SK-N-SH (cell line): ENCODE measurements around the gene FCSK.

ENCODE experiments used
- CHD2 ChIP-seq: fragments of 150-350 bp; IDR thresholded peaks from 2 replicates; pipeline ENCODE4 v1.6.1; 2018; ENCODE audit warnings: low read length; ENCODE audit not compliant: partially characterized antibody
- EP300 ChIP-seq, 2 experiments: IDR thresholded peaks; 2 replicates each; pipeline versions ENCODE4 v1.4.0 to v1.6.1; 2012; ENCODE audit warnings: borderline replicate concordance in 1 of 2, low read depth in 1 of 2, low read length in 1 of 2
- EZH2phosphoT487 ChIP-seq: fragments of 200-600 bp; sonication (generic); IDR thresholded peaks from 2 replicates; pipeline ENCODE4 v1.6.1; 2017; ENCODE audit warnings: low read depth, mixed run types, mild to moderate bottlenecking, antibody characterized with exemption, moderate library complexity, borderline replicate concordance
- FOXJ3 ChIP-seq: sonication (generic); formaldehyde crosslinking; IDR thresholded peaks from 2 replicates; pipeline ENCODE4 v1.5.1; 2020; ENCODE audit warnings: mild to moderate bottlenecking, missing genetic modification reagents
- POLR2AphosphoS5 ChIP-seq: IDR thresholded peaks from 2 replicates; pipeline ENCODE4 v1.6.1; 2012; ENCODE audit warnings: low read depth, low read length
- SMC3 ChIP-seq: IDR thresholded peaks from 2 replicates; pipeline ENCODE4 v1.6.1; 2012; ENCODE audit warnings: low read depth, low read length, improper control_type of control experiment
- TAF1 ChIP-seq: IDR thresholded peaks from 2 replicates; pipeline ENCODE4 v1.6.1; 2012; ENCODE audit warnings: low read depth, mild to moderate bottlenecking, low read length, moderate library complexity, borderline replicate concordance
- TCF12 ChIP-seq: IDR thresholded peaks from 2 replicates; pipeline ENCODE4 v1.4.0; 2012
- TF ChIP-seq, protein P1 (sequence below): fragments of 200-600 bp; sonication (generic); IDR thresholded peaks from 2 replicates; pipeline ENCODE4 v1.6.1; 2017; ENCODE audit warnings: antibody characterized with exemption, mild to moderate bottlenecking, moderate library complexity
- TF ChIP-seq, protein P2 (sequence below): IDR thresholded peaks from 2 replicates; pipeline ENCODE4 v1.4.0; 2012; ENCODE audit warnings: low read depth, borderline replicate concordance
- TF ChIP-seq, protein P3 (sequence below): IDR thresholded peaks from 2 replicates; pipeline ENCODE4 v1.4.0; 2012; ENCODE audit warnings: low read depth, borderline replicate concordance
- TF ChIP-seq, protein P4 (sequence below): IDR thresholded peaks from 2 replicates; pipeline ENCODE4; 2012
- TF ChIP-seq, protein P5 (sequence below): fragments of 150-350 bp; IDR thresholded peaks from 2 replicates; pipeline ENCODE4 v1.6.1; 2017; ENCODE audit warnings: antibody characterized with exemption, low read length, low read depth, borderline replicate concordance

DNA sequence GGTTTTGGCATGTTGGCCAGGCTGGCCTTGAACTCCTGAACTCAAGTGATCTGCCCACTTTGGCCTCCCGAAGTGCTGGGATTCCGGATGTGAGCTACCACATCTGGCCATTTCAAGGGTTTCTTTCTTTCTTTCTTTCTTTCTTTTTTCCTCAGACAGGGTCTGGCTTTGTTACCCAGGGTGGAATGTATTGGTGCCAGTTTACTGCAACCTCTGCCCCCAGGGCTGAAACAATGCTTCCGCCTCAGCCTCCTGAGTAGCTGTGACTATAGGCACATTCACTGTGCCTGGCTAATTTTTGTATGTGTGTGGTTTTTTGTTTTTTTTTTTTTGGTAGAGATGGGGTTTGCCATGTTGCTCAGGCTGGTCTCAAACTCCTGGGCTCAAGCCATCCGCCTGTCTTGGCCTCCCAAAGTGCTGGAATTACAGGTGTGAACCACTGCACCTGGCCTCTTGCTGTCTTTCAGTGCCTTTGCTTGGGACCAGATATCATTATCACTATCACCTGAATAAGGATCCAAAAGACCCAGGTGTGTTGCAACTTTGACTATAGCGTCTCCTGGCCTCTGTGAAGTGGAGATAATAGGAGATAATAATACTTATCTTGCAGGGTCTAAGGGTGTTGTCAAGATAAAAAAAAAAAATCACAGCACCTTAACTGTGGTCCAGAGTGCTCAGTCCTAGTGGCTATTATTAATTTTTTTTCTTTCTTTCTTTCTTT is 3.2 kb downstream of the FCSK start:
- TF ChIP-seq, protein P1, sequence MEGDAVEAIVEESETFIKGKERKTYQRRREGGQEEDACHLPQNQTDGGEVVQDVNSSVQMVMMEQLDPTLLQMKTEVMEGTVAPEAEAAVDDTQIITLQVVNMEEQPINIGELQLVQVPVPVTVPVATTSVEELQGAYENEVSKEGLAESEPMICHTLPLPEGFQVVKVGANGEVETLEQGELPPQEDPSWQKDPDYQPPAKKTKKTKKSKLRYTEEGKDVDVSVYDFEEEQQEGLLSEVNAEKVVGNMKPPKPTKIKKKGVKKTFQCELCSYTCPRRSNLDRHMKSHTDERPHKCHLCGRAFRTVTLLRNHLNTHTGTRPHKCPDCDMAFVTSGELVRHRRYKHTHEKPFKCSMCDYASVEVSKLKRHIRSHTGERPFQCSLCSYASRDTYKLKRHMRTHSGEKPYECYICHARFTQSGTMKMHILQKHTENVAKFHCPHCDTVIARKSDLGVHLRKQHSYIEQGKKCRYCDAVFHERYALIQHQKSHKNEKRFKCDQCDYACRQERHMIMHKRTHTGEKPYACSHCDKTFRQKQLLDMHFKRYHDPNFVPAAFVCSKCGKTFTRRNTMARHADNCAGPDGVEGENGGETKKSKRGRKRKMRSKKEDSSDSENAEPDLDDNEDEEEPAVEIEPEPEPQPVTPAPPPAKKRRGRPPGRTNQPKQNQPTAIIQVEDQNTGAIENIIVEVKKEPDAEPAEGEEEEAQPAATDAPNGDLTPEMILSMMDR: no peak
- TF ChIP-seq EP300 (IDR thresholded peaks at IDR 0.05; ENCODE audit: borderline replicate concordance in 1 of 2, low read depth in 1 of 2, low read length in 1 of 2) (no peak), POLR2AphosphoS5 (no peak), FOXJ3 (CRISPR knock-in tag) (no peak), EZH2phosphoT487 (no peak), SMC3 (no peak), CHD2 (no peak), TAF1 (no peak), TCF12 (no peak)
- TF ChIP-seq, protein P2, sequence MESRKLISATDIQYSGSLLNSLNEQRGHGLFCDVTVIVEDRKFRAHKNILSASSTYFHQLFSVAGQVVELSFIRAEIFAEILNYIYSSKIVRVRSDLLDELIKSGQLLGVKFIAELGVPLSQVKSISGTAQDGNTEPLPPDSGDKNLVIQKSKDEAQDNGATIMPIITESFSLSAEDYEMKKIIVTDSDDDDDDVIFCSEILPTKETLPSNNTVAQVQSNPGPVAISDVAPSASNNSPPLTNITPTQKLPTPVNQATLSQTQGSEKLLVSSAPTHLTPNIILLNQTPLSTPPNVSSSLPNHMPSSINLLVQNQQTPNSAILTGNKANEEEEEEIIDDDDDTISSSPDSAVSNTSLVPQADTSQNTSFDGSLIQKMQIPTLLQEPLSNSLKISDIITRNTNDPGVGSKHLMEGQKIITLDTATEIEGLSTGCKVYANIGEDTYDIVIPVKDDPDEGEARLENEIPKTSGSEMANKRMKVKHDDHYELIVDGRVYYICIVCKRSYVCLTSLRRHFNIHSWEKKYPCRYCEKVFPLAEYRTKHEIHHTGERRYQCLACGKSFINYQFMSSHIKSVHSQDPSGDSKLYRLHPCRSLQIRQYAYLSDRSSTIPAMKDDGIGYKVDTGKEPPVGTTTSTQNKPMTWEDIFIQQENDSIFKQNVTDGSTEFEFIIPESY: no peak
- TF ChIP-seq, protein P3, sequence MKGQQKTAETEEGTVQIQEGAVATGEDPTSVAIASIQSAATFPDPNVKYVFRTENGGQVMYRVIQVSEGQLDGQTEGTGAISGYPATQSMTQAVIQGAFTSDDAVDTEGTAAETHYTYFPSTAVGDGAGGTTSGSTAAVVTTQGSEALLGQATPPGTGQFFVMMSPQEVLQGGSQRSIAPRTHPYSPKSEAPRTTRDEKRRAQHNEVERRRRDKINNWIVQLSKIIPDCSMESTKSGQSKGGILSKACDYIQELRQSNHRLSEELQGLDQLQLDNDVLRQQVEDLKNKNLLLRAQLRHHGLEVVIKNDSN: no peak
- TF ChIP-seq, protein P4, sequence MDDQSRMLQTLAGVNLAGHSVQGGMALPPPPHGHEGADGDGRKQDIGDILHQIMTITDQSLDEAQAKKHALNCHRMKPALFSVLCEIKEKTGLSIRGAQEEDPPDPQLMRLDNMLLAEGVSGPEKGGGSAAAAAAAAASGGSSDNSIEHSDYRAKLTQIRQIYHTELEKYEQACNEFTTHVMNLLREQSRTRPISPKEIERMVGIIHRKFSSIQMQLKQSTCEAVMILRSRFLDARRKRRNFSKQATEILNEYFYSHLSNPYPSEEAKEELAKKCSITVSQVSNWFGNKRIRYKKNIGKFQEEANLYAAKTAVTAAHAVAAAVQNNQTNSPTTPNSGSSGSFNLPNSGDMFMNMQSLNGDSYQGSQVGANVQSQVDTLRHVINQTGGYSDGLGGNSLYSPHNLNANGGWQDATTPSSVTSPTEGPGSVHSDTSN: no peak
- TF ChIP-seq, protein P5, sequence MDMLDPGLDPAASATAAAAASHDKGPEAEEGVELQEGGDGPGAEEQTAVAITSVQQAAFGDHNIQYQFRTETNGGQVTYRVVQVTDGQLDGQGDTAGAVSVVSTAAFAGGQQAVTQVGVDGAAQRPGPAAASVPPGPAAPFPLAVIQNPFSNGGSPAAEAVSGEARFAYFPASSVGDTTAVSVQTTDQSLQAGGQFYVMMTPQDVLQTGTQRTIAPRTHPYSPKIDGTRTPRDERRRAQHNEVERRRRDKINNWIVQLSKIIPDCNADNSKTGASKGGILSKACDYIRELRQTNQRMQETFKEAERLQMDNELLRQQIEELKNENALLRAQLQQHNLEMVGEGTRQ: no peak
